DMS114 treated with DMSO at 0.1 percent for 48 hours (cell line): ENCODE measurements around the gene FYCO1.

ENCODE experiments used
- DNase-seq: peaks from one replicate; lab custom pipeline; 2025; ENCODE audit not compliant: unreplicated experiment; lab: John Stamatoyannopoulos, UW

FYCO1 gene

DNA sequence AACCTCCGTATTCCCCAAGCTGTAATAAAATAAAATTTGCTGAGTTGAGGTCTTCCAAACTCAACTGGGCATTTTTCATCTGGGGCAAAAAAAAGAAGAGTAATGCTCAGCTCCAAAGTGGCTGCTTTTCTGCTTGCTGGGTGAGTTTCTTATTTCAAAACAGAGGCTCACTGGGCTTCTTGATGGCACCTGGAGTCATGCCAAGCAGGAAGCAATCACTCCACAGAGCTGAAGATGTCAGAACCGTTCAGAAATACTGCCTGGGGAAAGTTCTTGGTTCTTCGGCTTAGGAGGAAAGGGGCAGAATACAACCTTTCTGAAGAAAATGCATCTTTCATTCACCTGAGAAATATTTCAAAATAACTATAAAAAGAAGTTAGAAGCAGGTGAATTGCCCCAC lies 105.2 kb downstream of the FYCO1 start:
- DNase-seq = no peak

DNA sequence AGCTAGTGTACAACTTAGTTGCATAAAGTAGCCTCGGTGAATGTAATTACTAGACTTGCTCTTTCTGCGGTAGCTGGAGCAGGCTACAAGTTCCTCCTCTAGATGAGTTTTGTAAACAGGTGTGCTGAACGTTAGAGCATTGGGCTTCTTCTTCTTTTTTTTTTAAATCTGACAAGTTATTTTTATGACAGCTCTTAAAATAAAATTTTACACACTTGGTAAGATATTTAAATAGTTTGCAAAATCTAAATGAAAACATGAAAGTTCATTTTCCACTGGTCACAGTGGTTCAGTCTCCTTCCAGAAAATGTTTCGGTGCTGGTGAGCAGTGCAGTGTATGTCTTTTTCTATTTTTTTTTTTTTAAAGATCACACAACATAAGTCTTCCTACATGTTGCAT lies 106.3 kb downstream of the FYCO1 start:
- DNase-seq = no peak

DNA sequence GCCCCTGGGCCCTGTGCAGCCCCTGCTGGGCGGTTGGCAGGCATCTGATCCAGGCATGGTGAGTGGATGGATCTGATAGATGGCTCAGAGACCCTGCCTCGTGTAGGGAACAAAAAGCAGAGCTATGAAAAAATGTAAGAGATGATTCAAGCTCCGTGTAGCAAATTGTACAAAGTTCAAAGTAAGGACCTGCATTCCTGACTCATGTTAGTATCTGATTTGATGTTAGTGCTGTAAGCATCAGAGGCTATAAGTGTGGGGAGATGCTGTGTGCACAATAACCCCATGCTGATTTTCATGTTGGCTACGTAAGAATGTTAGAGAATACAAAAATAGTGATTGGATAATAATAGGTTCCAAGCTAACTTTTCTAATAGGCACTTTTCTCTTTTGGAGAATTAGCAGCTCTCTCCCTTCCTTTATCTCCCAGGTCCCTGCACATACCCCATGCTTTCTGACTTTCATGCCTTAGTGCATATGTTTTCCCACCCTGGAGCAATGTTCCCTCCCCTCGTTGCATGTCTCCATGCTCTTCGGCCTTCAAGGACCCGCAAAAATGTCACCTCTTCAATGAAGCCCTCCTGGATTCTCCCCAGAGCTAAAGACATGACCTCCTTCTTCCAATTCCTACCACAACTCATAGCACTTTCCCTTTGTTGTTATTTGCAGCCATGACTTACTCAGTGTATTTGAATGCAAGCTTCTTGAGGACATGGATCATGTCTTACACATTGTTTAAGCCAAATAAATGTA lies 107.7 kb downstream of the FYCO1 start:
- no peak for DNase-seq

DNA sequence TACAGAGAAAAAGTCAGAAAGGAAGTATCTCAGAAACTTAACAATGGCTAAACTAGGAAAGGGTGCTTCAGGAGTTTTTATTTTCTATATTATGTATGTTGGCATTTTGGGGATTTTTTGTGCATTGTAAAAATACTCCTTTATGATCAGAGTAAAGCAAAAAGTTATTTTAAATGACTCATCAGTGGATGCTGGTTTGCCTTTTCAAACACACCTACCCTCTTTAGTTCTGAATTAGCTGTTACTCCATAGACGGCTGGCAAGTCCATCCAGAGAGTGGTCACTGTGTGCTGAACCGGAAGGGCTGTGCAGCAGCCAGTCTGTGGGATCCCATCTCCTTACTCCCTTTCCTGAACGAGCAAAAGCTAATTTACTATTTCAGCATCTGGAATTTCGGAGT lies 108.3 kb downstream of the FYCO1 start:
- DNase-seq = no peak

DNA sequence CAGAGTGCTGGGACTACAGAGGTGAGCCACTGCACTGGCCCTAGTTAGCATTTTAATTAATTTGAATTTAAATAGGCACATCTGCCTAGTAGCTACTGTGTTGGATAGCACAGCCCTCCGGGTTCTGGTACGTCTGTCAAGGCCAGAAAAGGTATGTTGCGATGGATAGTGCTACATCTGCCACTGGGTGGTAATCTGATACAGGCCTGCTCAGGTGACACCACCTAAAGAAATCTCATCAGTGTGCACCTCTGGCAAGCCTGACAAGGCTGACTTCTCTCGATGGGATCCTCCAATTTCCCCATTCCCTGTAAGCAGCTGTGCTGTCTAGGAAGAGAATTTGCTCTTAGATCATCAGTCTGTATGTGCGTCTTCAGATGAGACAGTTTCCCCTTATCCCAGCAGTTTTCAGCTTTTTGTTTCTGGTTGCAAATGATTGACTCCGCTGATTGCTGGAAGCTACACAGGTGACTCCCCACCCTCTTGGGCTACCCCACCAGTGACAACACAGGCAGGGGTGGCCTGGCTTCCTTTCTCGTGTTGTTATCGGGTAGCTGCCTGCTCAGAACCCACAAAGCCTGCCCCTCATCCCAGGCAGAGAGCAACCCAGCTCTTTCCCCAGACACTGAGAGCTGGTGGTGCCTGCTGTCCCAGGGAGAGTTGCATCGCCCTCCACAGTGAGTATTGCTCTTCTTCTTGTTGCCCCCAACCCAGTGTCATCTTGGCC lies 109.5 kb downstream of the FYCO1 start, which contains the start of gene CCR9:
TSS of gene CCR9 (plus strand) at position 565 of the 727 bp plus-strand sequence. CDS start 8,391 bp downstream, outside the sequence.
- DNase-seq = no peak

DNA sequence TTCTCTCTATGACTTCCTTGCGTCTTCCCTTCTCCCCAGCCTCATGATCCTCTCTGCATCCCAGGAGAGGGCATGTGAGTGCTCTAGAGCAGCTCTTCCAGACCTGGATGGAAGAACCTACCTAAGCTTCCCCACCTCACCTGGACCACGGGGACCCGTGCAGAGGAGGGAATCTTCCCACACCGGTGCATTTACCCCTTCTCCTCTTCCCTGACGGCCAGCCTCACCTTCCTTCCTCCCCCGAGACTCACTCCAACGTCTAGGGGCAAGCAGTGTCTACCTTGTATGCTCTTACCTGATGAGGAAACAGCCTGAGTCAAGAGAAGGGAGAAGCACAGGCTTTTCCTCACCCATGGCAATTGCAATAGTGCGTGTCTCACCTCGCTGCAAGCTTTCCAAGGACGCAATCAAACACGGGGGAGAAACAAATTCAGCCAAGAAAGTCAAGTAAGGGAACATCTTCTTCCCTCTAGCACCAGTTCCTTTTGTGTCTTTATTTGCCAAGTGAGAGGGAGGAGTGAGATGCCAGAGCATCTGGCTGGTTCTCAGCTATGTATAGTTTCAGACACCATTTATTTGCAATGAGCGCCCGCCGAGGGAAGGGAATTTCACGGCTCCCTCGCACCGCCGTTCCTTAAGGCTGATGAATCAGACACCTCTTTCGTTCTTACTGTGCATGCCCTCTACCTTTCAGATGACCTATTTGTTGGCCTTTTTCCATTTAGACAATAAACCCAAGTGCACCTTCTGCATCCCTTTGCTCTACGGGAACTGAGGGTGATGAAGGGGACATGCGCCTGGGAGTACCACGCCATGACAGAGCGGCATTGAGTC lies 111.0 kb downstream of the FYCO1 start:
- no peak for DNase-seq

DNA sequence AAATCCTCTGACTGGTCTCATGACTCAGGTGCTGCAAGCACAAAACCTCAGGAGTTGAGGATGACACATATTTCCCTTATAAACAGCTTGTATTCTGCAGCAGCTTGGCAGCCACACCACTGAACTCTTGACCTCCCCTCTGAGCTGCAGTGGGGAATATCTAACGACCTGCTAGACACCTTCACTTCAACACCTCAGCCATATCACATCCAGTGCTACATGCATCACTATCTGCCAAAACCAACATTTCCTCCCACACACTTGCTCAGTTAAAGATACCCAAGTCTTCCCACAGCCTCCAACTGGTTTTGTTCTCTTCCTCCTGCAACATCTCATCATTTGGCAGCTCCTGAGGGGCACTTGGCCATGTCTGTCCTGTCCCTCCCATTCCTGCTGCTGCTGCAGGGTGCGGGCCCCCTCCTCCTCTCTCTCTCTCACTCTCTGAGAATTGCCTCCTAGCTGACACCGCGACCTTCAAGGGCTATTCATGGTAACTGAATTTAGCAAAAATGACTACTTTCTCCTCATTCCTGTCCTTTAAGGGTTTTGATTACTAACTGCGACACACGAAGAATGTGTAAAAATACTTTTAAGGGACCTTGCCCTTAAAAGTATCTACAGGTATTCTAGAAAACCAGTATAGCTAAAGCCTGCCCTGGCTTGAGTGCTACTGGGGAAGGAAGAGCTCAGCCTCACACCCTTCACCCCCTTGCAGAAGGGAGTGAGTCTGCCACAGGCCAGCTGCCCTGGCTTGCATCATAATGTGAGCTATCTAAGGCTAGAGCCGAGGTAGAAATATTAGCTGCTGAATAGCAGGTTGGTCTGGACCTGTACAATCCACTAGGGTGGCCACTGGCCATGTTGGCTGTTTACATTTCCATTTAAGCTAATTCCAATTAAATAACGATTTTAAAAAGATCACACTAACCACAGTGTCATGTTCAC lies 114.3 kb downstream of the FYCO1 start:
- no peak for DNase-seq

DNA sequence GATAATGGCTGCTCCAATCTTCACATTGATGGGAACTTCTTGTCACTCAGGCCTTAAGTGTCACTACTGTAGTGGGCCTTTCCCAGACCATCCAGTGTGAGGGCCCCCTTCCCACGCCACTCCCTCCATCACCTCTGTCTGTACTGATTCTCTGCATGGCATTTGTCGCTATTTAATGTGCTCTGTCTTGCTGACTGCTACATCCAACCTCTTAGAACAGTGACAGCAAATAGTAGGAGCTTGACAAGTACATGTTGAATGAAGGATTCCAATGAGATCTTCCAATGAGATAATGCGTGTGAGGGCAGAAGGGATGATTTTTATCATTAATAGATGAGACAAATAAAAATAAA lies 114.9 kb downstream of the FYCO1 start:
- DNase-seq = no peak

DNA sequence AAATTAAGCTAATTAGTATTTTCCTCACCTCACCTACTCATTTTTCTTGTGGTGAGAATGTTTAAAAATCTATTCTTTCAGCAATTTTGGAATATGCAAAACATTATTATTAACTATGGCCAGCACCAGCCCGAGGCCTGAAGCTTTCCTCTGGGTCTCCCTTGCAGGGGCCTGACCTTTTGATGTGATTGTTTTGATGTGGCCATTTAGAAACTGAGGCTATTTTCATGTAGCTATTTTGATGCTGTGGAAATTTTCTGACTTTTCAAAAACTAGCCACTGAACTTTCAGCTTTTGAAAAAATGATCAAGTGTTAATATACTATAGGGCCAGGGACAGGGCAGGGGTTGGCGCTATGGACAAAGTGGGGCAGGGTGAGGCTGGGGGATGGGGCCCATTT lies 117.5 kb downstream of the FYCO1 start:
- no peak for DNase-seq

DNA sequence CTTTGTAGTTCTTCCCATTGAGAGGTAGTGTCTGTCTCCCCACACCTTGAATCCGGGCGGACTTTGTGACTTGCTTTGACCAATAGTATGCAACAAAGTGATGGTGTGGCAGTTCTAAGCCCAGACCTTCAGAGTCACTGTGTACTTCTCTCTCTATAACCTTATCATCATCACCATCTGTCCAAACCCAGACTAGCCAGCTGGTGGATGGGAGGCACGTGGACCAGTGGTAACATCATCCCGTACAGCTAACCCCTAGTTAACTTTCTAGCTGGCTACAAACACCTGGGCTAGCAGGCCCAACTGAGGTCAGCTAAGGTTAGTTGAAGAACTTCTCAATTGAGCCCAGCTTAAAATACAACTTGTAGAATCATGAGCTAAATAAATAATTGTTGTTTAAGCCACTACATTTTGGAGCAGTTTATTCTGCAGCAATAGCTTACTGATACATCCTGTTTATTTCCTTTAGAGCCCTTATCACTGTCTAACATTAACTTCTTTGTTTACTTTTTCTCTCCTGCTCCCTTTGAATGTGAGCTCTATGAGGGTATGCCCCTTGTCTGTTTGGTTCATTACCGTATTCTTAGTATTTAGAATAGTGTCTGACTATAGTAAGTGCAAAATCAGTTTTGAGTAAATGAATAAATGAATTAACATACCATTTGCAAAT lies 120.8 kb downstream of the FYCO1 start:
- DNase-seq = no peak

DNA sequence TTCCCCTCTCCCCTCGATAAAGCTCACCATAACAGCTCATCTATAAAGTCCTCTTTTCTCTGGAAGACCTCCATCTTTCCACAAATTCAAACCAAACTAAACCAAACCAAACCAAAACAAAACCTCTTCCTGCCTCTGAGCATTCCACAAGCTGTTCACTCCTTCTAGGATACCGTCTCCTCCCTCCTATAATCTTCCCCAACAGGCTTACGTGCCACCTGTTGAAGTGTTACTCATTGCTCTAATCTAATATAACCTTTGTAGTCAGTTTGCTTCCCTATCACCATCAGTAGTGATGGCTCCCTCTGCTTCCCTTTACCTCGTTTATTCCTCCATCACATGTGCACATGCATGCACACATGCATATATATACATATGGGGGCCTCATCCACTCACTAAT lies 122.0 kb downstream of the FYCO1 start:
- DNase-seq = no peak

DNA sequence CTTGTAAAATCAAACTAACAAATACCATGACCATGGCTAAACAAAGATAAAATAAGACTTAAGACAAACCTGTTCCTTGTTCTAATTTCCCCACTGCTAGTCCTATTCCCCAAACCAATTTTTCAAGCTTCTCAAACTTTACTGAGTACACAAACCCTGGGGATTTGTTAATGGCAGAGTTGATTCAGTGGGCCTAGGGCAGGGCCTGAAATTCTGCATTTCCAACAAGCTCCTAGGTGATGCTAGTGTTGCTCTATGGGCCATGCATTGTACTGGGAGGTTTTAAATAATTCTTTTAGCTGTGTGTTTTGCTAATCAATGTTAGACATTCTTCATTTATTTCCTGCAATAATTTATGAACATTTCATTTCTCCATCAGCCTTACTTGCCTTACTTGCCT lies 122.6 kb downstream of the FYCO1 start:
- DNase-seq = no peak

DNA sequence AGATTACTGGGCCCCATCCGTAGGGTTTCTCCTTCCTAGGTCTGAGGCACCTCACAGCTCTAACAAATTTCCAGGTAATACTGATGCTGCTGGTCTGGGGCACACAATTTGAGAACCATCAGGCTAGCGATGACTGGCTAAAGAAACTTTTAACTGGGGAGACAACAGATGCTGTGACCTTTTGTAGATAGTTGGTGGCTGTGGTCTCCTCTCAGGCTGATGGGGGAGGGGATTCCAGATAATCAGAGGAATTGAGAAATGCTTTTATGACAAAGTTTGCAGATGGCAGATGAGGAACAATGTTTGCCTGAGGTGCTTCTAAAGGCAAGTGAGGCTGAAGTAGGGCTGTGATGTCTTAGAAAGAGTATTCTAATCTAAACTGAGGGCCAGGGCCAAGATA lies 123.1 kb downstream of the FYCO1 start:
- DNase-seq = no peak

DNA sequence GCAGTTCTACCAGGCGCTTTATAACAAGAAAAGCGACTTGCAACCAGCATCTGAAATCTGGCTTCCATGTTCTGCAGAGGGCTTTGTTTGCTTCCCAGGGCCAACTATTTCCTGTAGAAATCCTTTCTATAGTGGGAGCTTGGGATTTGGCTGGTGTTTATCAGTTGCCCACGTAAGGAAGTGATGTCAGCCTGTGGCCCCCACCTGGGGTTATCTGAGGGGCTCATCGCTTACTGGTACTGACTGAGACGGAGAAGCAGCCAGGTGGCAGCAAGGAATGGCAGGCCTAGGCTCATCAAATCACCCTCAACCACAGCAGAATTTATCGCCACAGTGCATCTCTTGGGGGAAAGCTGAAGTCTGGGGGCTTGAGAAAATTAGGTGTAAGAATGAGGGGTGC lies 123.8 kb downstream of the FYCO1 start:
- DNase-seq = no peak

DNA sequence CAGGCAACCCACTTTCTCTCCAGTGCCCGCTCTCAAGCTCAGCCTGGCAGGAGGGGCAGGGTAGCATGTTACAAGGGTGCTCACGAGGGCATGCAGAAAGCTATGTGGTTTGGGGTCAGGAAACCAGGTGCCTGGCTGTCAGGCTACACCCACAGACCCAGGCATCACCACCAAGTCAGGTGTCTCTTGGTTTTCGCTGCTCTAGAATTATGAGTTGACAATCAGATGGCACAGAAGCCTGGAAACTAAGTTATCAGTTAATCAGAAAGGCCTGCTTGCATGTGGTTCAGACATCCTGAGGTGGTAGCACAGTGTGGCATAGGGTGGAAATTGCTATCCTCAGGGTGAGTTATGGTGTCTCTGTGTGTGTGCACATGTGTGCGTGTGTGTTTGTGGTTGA lies 125.5 kb downstream of the FYCO1 start:
- no peak for DNase-seq

DNA sequence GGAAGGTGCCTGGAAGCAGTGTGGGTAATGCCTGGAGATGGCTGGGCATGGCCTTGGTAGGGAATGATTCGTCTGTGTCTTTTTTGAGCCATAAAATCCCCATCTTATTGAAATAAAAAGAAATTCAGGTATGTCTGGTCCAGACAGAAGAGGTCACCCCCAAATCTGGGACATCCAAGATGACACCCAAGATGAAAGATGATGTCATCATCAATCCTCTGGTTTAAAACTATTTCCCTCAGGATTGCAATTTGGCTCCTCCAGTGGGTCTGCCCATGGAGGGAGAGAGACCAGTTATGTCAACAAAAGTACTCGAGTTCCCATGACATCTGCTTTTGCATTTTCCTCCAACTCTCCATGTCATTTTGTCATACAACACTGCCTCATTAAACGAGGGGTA lies 126.0 kb downstream of the FYCO1 start:
- DNase-seq = no peak

DNA sequence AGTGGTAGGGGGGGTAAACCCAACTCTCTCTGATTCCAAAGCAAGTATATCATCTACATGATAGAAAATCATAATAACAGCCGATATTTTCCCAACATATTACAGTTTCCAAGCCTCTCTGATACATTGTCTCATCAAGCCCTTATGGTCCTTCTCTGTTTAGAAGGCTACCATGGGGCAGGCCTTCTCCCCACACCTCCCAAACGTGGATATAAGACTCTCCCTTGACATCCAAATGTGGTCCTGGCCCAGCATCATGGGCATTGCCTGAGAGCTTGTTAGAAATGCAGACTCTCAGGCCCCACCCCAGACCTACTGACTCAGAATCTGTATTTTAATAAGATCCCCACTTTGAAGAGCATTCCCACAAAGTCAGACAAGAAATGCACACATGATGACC lies 127.0 kb downstream of the FYCO1 start:
- DNase-seq = no peak

DNA sequence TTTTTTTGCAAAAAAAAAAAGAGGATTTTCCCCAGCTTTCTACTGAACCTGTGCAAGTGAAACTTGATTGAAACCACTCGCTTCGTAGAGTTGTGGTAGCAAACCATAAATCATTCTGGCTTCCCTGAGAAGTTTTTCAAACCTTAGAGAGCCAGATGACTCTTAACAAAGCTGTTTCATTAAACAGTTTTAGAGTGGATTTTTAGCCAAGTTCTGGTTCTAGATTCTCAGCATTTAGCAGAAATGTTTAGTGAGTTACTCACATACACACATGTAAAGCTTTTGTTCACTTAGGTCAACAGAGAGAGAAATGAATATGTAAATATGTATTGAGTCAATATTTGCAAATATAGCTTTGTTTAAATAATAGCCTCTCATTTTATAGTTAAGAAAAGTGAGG lies 127.4 kb downstream of the FYCO1 start:
- DNase-seq = no peak
